Suprapubic skin (tissue), 3 donors: ENCODE results near the gene CHN1.

Experiments
- CTCF ChIP-seq, 2 donors: fragments of 200-600 bp in 1 of 2; fragments of 450-650 bp in 1 of 2; sonication (generic) in 1 of 2; IDR thresholded peaks; one replicate each; pipeline ENCODE4 v1.5.1; 2016 to 2019; ENCODE audit warnings: antibody characterized with exemption in 2 of 2, mild to moderate bottlenecking in 1 of 2, moderate library complexity in 1 of 2
- POLR2A ChIP-seq, 2 donors: fragments of 450-650 bp; IDR thresholded peaks; one replicate each; pipeline ENCODE4 v1.6.1; 2017; ENCODE audit warnings: antibody characterized with exemption in 2 of 2, mild to moderate bottlenecking in 2 of 2, moderate library complexity in 2 of 2

- TF ChIP-seq CTCF (IDR thresholded peaks at IDR 0.05) (no peak), POLR2A (IDR thresholded peaks at IDR 0.05) (no peak)
These were observed 43.1 kb upstream of the CHN1 start for GRCh38 chr2:175048275-175048674.
